Tibial nerve (tissue), 4 donors: Measurements from ENCODE around the gene ARHGAP44. TPM values are rescaled to one million over a fixed set of nuclear protein-coding genes. Genes with fewer than 3 reads are reported as not detected.

Source experiments
- DNase-seq, 2 donors: peaks; one replicate each; pipeline ENCODE4 v3.0.0-alpha.2; 2019; ENCODE audit warnings: low spot score in 2 of 2
- H3K27ac ChIP-seq, 4 donors: fragments of 200-600 bp; sonication (generic) in 3 of 4; one replicate each; pipeline ENCODE4 v1.5.1; 2017 to 2019; ENCODE audit warnings: mild to moderate bottlenecking in 1 of 4
- H3K27me3 ChIP-seq, 2 donors: fragments of 200-600 bp; sonication (generic) in 1 of 2; one replicate each; pipeline versions ENCODE4 v1.5.1 to v1.6.0; 2017 to 2019
- H3K36me3 ChIP-seq, 3 donors: fragments of 200-600 bp; sonication (generic); one replicate each; pipeline ENCODE4 v1.5.1; 2018 to 2019
- H3K4me1 ChIP-seq, 4 donors: fragments of 200-600 bp; sonication (generic) in 3 of 4; one replicate each; pipeline ENCODE4 v1.5.1; 2017 to 2019
- H3K4me3 ChIP-seq, 4 donors: fragments of 200-600 bp; sonication (generic) in 3 of 4; one replicate each; pipeline ENCODE4 v1.5.1; 2017 to 2019; ENCODE audit warnings: mild to moderate bottlenecking in 1 of 4, moderate library complexity in 1 of 4
- H3K9me3 ChIP-seq, 4 donors: fragments of 200-600 bp; sonication (generic) in 3 of 4; one replicate each; pipeline ENCODE4 v1.5.1; 2017 to 2019
- CTCF ChIP-seq, 5 experiments: fragments of 200-600 bp in 3 of 5; fragments of 450-650 bp in 2 of 5; sonication (generic) in 3 of 5; IDR thresholded peaks; one replicate each; pipeline ENCODE4 v1.5.1; 2016 to 2019; ENCODE audit warnings: antibody characterized with exemption in 5 of 5, mild to moderate bottlenecking in 3 of 5, moderate library complexity in 2 of 5
- EP300 ChIP-seq, 2 donors: sonication (generic); formaldehyde crosslinking; IDR thresholded peaks; one replicate each; pipeline ENCODE4 v1.6.1; 2017; ENCODE audit warnings: antibody characterized with exemption in 2 of 2, mild to moderate bottlenecking in 1 of 2
- POLR2A ChIP-seq, 2 donors: fragments of 450-650 bp; IDR thresholded peaks; one replicate each; pipeline ENCODE4 v1.6.1; 2017; ENCODE audit warnings: antibody characterized with exemption in 2 of 2, mild to moderate bottlenecking in 2 of 2, moderate library complexity in 2 of 2
- WGBS, 2 donors: methylation state at CpG; one replicate each; pipeline ENCODE4 v1.1.5; 2018; 5-methylcytosine and 5-hydroxymethylcytosine counted together
- total RNA-seq, 4 donors: library from RNA; depleted of rRNA; stranded (reverse); fragments of >200 nt; gene quantifications; one replicate each; pipeline ENCODE4 v1.1.0, GENCODE V29; 2016

Gene ARHGAP44
- total RNA-seq, 4 donors from 2014 or later, result 1.6 to 4.6 (median 2.7) TPM

DNA sequence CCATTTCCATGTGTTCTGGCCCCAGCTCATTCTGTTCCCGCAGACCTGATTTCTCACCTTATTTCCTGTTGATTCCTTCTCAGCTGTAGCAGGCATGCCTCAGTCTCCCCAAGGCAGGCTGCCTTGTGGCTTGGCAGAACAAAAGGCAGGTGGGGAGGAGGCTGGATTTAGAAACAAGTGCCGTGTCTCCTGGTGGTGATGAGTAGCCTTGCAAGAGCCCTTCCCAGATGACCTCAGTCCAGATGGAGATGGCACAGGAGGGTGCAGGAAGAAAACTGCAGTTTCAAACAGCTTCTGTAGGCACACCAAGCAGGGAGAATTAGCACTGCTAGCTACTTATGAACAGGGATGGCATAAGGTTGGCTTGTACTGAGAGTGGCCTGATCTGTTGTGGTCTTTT lies 64.6 kb downstream of the ARHGAP44 start:
- no peak overlapping the region for H3K4me3 ChIP-seq
- H3K27ac ChIP-seq, result no peak overlapping the region
- no peaks in the 10 kb centered on the region for H3K36me3 ChIP-seq
- TF ChIP-seq CTCF (IDR thresholded peaks at IDR 0.05) (no peak), EP300 (IDR thresholded peaks at IDR 0.05) (no peak), POLR2A (IDR thresholded peaks at IDR 0.05) (no peak)
- no peaks in the 10 kb centered on the region for H3K4me1 ChIP-seq
- no peaks in the 10 kb centered on the region for H3K27me3 ChIP-seq
- WGBS, 2 donors, result 79 to 80% methylated on average over 2 of the region's 2 CpGs
- H3K9me3 ChIP-seq, result peaks cover 0 to 11% (median 0%) of the 10 kb centered on the region in 4 donors
- no peak for DNase-seq

DNA sequence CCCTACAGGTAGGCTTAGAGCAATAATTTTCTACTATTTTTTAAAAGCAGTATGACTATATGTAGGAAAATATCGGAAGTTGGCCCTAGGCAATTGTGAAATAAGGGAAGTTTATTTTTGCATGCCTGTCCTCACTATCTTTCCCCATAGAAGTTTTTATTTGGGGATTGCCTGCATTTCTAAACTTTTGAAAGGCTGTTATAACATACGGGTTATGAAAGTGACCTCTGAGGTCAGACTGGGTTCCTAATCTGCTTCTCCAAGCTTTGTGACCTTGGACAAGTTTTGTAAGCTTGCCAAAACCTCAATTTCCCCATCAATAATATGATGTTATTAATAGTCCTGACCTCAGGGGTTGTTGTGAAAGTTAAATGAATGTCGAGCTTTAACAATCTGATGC lies 67.1 kb downstream of the ARHGAP44 start:
- Histone ChIP-seq H3K4me3 (no peak overlapping the region), H3K27me3 (no peaks in the 10 kb centered on the region), H3K36me3 (no peaks in the 10 kb centered on the region), H3K27ac (no peak overlapping the region), H3K9me3 (peaks cover 0 to 14% (median 0%) of the 10 kb centered on the region in 4 donors), H3K4me1 (no peaks in the 10 kb centered on the region)
- WGBS, 2 donors, result 35 to 44% methylated on average over 3 of the region's 3 CpGs
- no peak for DNase-seq
- TF ChIP-seq EP300 (IDR thresholded peaks at IDR 0.05) (no peak), CTCF (IDR thresholded peaks at IDR 0.05) (no peak), POLR2A (IDR thresholded peaks at IDR 0.05) (no peak)

GRCh38 chr17:12857592-12857991 lies 68.3 kb downstream of the ARHGAP44 start:
- Histone ChIP-seq H3K4me3 (no peak overlapping the region), H3K9me3 (peaks cover 0 to 14% (median 0%) of the 10 kb centered on the region in 4 donors), H3K36me3 (no peaks in the 10 kb centered on the region), H3K4me1 (no peaks in the 10 kb centered on the region), H3K27ac (no peak overlapping the region), H3K27me3 (no peaks in the 10 kb centered on the region)
- WGBS, 2 donors, result 90 to 96% methylated on average over 2 of the region's 2 CpGs
- DNase-seq, result no peak
- TF ChIP-seq POLR2A (IDR thresholded peaks at IDR 0.05), result no peak
- TF ChIP-seq CTCF (IDR thresholded peaks at IDR 0.05), result no peak
- TF ChIP-seq EP300 (IDR thresholded peaks at IDR 0.05), result no peak

DNA sequence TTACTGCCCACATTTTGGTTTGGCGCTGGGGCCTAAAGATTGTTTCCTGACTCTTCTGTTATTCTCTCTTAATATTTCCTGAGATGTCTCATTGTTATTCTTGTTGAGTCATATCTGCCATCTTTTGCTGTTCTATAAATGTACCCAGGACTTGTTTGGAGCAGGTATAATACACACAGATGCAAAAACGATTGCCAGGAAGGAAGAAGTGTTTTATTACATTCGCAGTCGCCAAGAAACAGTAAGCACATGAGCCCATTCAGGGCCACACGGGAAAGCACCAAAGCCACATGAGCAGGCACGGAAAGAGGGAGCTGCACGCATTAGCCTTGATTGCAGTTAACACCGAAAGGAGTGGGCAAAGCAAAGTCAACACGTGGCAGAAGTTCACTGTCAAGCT lies 70.2 kb downstream of the ARHGAP44 start:
- Histone ChIP-seq H3K27me3 (no peaks in the 10 kb centered on the region), H3K9me3 (peaks cover 0 to 14% (median 0%) of the 10 kb centered on the region in 4 donors), H3K27ac (no peak overlapping the region), H3K36me3 (no peaks in the 10 kb centered on the region), H3K4me1 (no peaks in the 10 kb centered on the region), H3K4me3 (no peak overlapping the region)
- TF ChIP-seq EP300 (IDR thresholded peaks at IDR 0.05), result no peak
- no peak for TF ChIP-seq POLR2A (IDR thresholded peaks at IDR 0.05)
- TF ChIP-seq CTCF (IDR thresholded peaks at IDR 0.05), result no peak
- 78 to 82% methylated on average over 9 of the region's 9 CpGs for WGBS, 2 donors
- DNase-seq, result no peak

GRCh38 chr17:12865769-12866168 lies 76.5 kb downstream of the ARHGAP44 start:
- Histone ChIP-seq H3K27me3 (no peaks in the 10 kb centered on the region), H3K9me3 (peaks cover 0 to 6% (median 0%) of the 10 kb centered on the region in 4 donors), H3K4me1 (no peaks in the 10 kb centered on the region), H3K4me3 (no peak overlapping the region), H3K27ac (no peak overlapping the region), H3K36me3 (no peaks in the 10 kb centered on the region)
- TF ChIP-seq POLR2A (IDR thresholded peaks at IDR 0.05) (no peak), EP300 (IDR thresholded peaks at IDR 0.05) (no peak)
- WGBS, 2 donors, result 91 to 96% methylated on average over 3 of the region's 3 CpGs
- no peak for DNase-seq

DNA sequence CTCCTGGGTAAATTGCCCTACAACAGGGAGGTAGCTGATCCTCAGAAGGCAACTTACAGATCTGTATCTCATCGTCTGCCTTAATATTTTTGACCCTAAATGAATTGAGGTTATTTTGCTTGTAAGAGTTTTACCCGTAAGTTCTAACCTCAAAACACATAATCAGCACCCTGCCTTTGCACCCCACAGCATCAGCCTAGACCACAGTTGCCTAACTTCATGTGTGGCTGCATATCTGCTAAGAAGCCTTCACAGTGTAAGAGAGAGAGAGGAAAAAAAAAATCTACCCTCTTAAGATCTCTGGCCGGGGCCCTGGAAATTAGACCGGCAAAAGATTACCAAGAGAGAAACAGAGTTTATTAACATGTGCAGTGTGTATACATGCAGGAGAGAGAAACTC lies 76.9 kb downstream of the ARHGAP44 start:
- Histone ChIP-seq H3K4me1 (no peaks in the 10 kb centered on the region), H3K27me3 (no peaks in the 10 kb centered on the region), H3K9me3 (peaks cover 0 to 6% (median 0%) of the 10 kb centered on the region in 4 donors), H3K36me3 (no peaks in the 10 kb centered on the region), H3K27ac (no peak overlapping the region), H3K4me3 (no peak overlapping the region)
- TF ChIP-seq EP300 (IDR thresholded peaks at IDR 0.05) (no peak), POLR2A (IDR thresholded peaks at IDR 0.05) (no peak), CTCF (IDR thresholded peaks at IDR 0.05) (no peak)
- WGBS, 2 donors, result 68 to 71% methylated on average over 4 of the region's 4 CpGs
- DNase-seq, result no peak
